C4-2B (cell line): Measurements from ENCODE around the gene MTMR11.

ENCODE experiments used
- CTCF ChIP-seq: fragments of 450-650 bp; conservative IDR thresholded peaks from 2 replicates; pipeline ENCODE4 v1.5.1; 2017; ENCODE audit warnings: mild to moderate bottlenecking
- ZFX ChIP-seq: fragments of 450-650 bp; IDR thresholded peaks from 2 replicates; pipeline ENCODE4 v1.6.1; 2017

GRCh38 chr1:149925751-149926150, 10.9 kb downstream of the MTMR11 start:
- TF ChIP-seq CTCF (no peak), ZFX (no peak)
